Measurements from ENCODE around the gene NETO2. TPM values are rescaled to one million over a fixed set of nuclear protein-coding genes. Genes with fewer than 3 reads are reported as not detected.

The NETO2 gene
- total and polyA plus RNA-seq, 4 donors = 0.20 to 1.6 (median 0.37) TPM

DNA sequence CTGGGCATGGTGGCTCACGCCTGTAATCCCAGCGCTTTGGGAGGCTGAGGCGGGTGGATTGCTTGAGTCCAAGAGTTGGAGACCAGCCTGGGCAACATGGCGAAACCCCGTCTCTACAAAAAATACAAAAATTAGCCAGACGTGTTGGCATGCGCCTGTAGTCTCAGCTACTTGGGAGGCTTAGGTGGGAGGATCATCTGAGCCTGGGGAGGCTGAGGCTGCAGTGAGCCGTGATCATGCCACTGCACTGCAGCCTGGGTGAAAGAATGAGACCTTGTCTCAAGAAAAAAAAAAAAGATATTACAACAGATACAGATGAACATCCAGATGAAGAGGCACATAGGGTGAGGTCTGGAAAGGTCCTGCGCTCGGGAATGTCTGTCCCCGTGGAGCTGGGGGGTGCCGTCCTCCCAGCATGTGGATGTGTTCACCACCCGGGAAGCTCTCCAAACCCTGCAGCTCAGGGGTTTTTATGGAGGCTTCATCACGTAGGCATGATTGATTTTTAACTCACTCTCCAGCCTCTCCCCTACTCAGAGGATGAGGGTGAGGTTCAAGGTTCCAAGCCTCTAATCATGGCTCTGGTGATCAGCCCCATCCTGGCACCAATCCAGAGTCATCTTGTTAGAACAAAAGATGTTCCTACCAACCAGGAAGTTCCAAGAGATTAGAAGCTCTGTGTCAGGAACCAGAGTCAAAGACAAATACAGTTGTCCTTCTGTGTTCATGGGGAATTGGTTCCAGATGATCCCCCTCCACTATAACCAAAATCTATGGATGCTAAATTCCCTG is 85.3 kb downstream of the NETO2 start:
- 77% methylated on average over 14 of the region's 14 CpGs for WGBS
- H3K27ac ChIP-seq (ENCODE audit: low read depth in 1 of 2, low read length in 2 of 2) = no peak overlapping the region
- H3K9ac ChIP-seq (ENCODE audit: low read depth in 1 of 2, low read length in 2 of 2) = no peak overlapping the region
- H3K27me3 ChIP-seq (ENCODE audit: control insufficient read depth in 4 of 4, insufficient read depth in 4 of 4, low read length in 3 of 4) = no peaks in the 10 kb centered on the region
- H3K4me3 ChIP-seq (ENCODE audit: low read depth in 1 of 3, low read length in 3 of 3) = no peak overlapping the region
- H3K36me3 ChIP-seq (ENCODE audit: control insufficient read depth in 4 of 4, insufficient read depth in 3 of 4, low read depth in 1 of 4, low read length in 3 of 4) = no peaks in the 10 kb centered on the region
- TF ChIP-seq GABPA (IDR thresholded peaks at IDR 0.05 in 1 of 2, conservative IDR thresholded peaks at IDR 0.05 in 1 of 2) = no peak
- TF ChIP-seq FOXA2 (IDR thresholded peaks at IDR 0.05) = no peak
- TF ChIP-seq FOXA1 (IDR thresholded peaks at IDR 0.05) = no peak
- TF ChIP-seq TAF1 (conservative IDR thresholded peaks at IDR 0.05) = no peak
- TF ChIP-seq JUND (IDR thresholded peaks at IDR 0.05) = no peak
- TF ChIP-seq RAD21 (IDR thresholded peaks at IDR 0.05) = no peak
- TF ChIP-seq YY1 (IDR thresholded peaks at IDR 0.05) = no peak
- TF ChIP-seq EGR1 (IDR thresholded peaks at IDR 0.05; ENCODE audit: low read depth in 2 of 2) = no peak
- TF ChIP-seq, protein P1, sequence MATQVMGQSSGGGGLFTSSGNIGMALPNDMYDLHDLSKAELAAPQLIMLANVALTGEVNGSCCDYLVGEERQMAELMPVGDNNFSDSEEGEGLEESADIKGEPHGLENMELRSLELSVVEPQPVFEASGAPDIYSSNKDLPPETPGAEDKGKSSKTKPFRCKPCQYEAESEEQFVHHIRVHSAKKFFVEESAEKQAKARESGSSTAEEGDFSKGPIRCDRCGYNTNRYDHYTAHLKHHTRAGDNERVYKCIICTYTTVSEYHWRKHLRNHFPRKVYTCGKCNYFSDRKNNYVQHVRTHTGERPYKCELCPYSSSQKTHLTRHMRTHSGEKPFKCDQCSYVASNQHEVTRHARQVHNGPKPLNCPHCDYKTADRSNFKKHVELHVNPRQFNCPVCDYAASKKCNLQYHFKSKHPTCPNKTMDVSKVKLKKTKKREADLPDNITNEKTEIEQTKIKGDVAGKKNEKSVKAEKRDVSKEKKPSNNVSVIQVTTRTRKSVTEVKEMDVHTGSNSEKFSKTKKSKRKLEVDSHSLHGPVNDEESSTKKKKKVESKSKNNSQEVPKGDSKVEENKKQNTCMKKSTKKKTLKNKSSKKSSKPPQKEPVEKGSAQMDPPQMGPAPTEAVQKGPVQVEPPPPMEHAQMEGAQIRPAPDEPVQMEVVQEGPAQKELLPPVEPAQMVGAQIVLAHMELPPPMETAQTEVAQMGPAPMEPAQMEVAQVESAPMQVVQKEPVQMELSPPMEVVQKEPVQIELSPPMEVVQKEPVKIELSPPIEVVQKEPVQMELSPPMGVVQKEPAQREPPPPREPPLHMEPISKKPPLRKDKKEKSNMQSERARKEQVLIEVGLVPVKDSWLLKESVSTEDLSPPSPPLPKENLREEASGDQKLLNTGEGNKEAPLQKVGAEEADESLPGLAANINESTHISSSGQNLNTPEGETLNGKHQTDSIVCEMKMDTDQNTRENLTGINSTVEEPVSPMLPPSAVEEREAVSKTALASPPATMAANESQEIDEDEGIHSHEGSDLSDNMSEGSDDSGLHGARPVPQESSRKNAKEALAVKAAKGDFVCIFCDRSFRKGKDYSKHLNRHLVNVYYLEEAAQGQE (IDR thresholded peaks at IDR 0.05) = no peak
- no peak for TF ChIP-seq NR2F2 (IDR thresholded peaks at IDR 0.05)
- TF ChIP-seq, protein P2, sequence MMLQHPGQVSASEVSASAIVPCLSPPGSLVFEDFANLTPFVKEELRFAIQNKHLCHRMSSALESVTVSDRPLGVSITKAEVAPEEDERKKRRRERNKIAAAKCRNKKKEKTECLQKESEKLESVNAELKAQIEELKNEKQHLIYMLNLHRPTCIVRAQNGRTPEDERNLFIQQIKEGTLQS (IDR thresholded peaks at IDR 0.05) = no peak
- no peak for DNase-seq (ENCODE audit: low spot score)
- H3K9me3 ChIP-seq (ENCODE audit: control insufficient read depth in 4 of 4, low read length in 3 of 4) = no peaks in the 10 kb centered on the region
- no peaks in the 10 kb centered on the region for H3K4me1 ChIP-seq (ENCODE audit: control insufficient read depth in 4 of 4, insufficient read depth in 4 of 4, low read length in 3 of 4)

GRCh38 chr16:47057630-47057993 is 86.1 kb downstream of the NETO2 start:
- Histone ChIP-seq H3K4me1 (ENCODE audit: control insufficient read depth in 4 of 4, insufficient read depth in 4 of 4, low read length in 3 of 4) (no peaks in the 10 kb centered on the region), H3K4me3 (ENCODE audit: low read depth in 1 of 3, low read length in 3 of 3) (no peak overlapping the region), H3K9me3 (ENCODE audit: control insufficient read depth in 4 of 4, low read length in 3 of 4) (no peaks in the 10 kb centered on the region), H3K27me3 (ENCODE audit: control insufficient read depth in 4 of 4, insufficient read depth in 4 of 4, low read length in 3 of 4) (no peaks in the 10 kb centered on the region), H3K36me3 (ENCODE audit: control insufficient read depth in 4 of 4, insufficient read depth in 3 of 4, low read depth in 1 of 4, low read length in 3 of 4) (no peaks in the 10 kb centered on the region), H3K9ac (ENCODE audit: low read depth in 1 of 2, low read length in 2 of 2) (no peak overlapping the region), H3K27ac (ENCODE audit: low read depth in 1 of 2, low read length in 2 of 2) (no peak overlapping the region)
- 73% methylated on average over 5 of the region's 5 CpGs for WGBS
- TF ChIP-seq, protein P2 (IDR thresholded peaks at IDR 0.05) = no peak
- TF ChIP-seq RXRA (IDR thresholded peaks at IDR 0.05) = no peak
- no peak for TF ChIP-seq ZBTB33 (IDR thresholded peaks at IDR 0.05)
- TF ChIP-seq, protein P1 (IDR thresholded peaks at IDR 0.05) = no peak
- no peak for TF ChIP-seq RAD21 (IDR thresholded peaks at IDR 0.05)
- TF ChIP-seq FOXA2 (IDR thresholded peaks at IDR 0.05) = no peak
- TF ChIP-seq, protein P3, sequence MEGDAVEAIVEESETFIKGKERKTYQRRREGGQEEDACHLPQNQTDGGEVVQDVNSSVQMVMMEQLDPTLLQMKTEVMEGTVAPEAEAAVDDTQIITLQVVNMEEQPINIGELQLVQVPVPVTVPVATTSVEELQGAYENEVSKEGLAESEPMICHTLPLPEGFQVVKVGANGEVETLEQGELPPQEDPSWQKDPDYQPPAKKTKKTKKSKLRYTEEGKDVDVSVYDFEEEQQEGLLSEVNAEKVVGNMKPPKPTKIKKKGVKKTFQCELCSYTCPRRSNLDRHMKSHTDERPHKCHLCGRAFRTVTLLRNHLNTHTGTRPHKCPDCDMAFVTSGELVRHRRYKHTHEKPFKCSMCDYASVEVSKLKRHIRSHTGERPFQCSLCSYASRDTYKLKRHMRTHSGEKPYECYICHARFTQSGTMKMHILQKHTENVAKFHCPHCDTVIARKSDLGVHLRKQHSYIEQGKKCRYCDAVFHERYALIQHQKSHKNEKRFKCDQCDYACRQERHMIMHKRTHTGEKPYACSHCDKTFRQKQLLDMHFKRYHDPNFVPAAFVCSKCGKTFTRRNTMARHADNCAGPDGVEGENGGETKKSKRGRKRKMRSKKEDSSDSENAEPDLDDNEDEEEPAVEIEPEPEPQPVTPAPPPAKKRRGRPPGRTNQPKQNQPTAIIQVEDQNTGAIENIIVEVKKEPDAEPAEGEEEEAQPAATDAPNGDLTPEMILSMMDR (IDR thresholded peaks at IDR 0.05; ENCODE audit: low read depth, low read length, missing input control) = no peak
- no peak for TF ChIP-seq SP1 (IDR thresholded peaks at IDR 0.05)
- TF ChIP-seq NR2F2 (IDR thresholded peaks at IDR 0.05) = no peak
- TF ChIP-seq, protein P4, sequence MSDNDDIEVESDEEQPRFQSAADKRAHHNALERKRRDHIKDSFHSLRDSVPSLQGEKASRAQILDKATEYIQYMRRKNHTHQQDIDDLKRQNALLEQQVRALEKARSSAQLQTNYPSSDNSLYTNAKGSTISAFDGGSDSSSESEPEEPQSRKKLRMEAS (IDR thresholded peaks at IDR 0.05) = no peak
- no peak for TF ChIP-seq JUND (IDR thresholded peaks at IDR 0.05)
- TF ChIP-seq TAF1 (conservative IDR thresholded peaks at IDR 0.05) = no peak
- TF ChIP-seq GABPA (IDR thresholded peaks at IDR 0.05 in 1 of 2, conservative IDR thresholded peaks at IDR 0.05 in 1 of 2) = no peak
- no peak for TF ChIP-seq YY1 (IDR thresholded peaks at IDR 0.05)
- TF ChIP-seq EGR1 (IDR thresholded peaks at IDR 0.05; ENCODE audit: low read depth in 2 of 2) = no peak
- TF ChIP-seq FOXA1 (IDR thresholded peaks at IDR 0.05) = no peak
- no peak for TF ChIP-seq HNF4A (conservative IDR thresholded peaks at IDR 0.05)
- TF ChIP-seq HNF4G (IDR thresholded peaks at IDR 0.05) = no peak
- DNase-seq (ENCODE audit: low spot score) = no peak
